GM18502 (cell line): Measurements from ENCODE around the gene TSPAN31.

Source experiments
- ATAC-seq: cut with Tn5 transposase; IDR thresholded peaks from one replicate; pipeline ENCODE4 v1.9.1; 2021; ENCODE audit warnings: mild to moderate bottlenecking; ENCODE audit not compliant: unreplicated experiment, poor library complexity

TSPAN31 gene

GRCh38 chr12:57751432-57751787, 6.6 kb downstream of the TSPAN31 start:
- ATAC-seq = no peak

- peak; percentile 67 for ATAC-seq
These were observed 7.2 kb downstream of the TSPAN31 start, which contains the start of gene CDK4 for GRCh38 chr12:57751788-57752667. Gene CDK4, minus strand, starts transcription at chr12:57752310. Its CDS starts 593 bp downstream, at chr12:57751717.

- ATAC-seq = no peak
These were observed 7.8 kb downstream of the TSPAN31 start for GRCh38 chr12:57752668-57753000.

- no peak for ATAC-seq
These were observed 9.0 kb downstream of the TSPAN31 start for GRCh38 chr12:57753756-57754337.

GRCh38 chr12:57754411-57755193, 9.8 kb downstream of the TSPAN31 start, which contains the start of gene MARCHF9:
Gene MARCHF9, plus strand, starts transcription at chr12:57755103. Its CDS starts 426 bp downstream, at chr12:57755529.
- ATAC-seq = peak; percentile 45

GRCh38 chr12:57755194-57755453, 10.3 kb downstream of the TSPAN31 start:
- ATAC-seq = no peak

GRCh38 chr12:57755454-57756372, 10.9 kb downstream of the TSPAN31 start:
- no peak for ATAC-seq

- peak; percentile 27 for ATAC-seq
These were observed 11.8 kb downstream of the TSPAN31 start for GRCh38 chr12:57756406-57757341.

GRCh38 chr12:57757771-57758170, 12.9 kb downstream of the TSPAN31 start:
- ATAC-seq = no peak

- no peak for ATAC-seq
These were observed 13.9 kb downstream of the TSPAN31 start for GRCh38 chr12:57758552-57759359.

- no peak for ATAC-seq
These were observed 14.6 kb downstream of the TSPAN31 start for GRCh38 chr12:57759360-57759980.

- no peak for ATAC-seq
These were observed 15.6 kb downstream of the TSPAN31 start for GRCh38 chr12:57760347-57760982.

- no peak for ATAC-seq
These were observed 16.7 kb downstream of the TSPAN31 start for GRCh38 chr12:57761391-57761998.

- no peak for ATAC-seq
These were observed 17.6 kb downstream of the TSPAN31 start for GRCh38 chr12:57762463-57762862.

- no peak for ATAC-seq
These were observed 19.2 kb downstream of the TSPAN31 start for GRCh38 chr12:57763881-57764661.

GRCh38 chr12:57764662-57765002, 19.8 kb downstream of the TSPAN31 start:
- peak; percentile 5 for ATAC-seq
